GM19238 (cell line): ENCODE results near the gene GRK2.

Source experiments
- DNase-seq: peaks from one replicate; pipeline ENCODE4 v3.0.0; 2011; ENCODE audit warnings: low spot score; ENCODE audit not compliant: insufficient read length

GRK2 gene

GRCh38 chr11:67293090-67293489 lies 26.8 kb downstream of the GRK2 start:
- DNase-seq, result no peak

- no peak for DNase-seq
These were observed 29.6 kb downstream of the GRK2 start for GRCh38 chr11:67295846-67296245.

GRCh38 chr11:67298786-67299185 lies 32.5 kb downstream of the GRK2 start:
- DNase-seq, result no peak

- no peak for DNase-seq
These were observed 33.4 kb downstream of the GRK2 start for GRCh38 chr11:67299471-67300191.

DNA sequence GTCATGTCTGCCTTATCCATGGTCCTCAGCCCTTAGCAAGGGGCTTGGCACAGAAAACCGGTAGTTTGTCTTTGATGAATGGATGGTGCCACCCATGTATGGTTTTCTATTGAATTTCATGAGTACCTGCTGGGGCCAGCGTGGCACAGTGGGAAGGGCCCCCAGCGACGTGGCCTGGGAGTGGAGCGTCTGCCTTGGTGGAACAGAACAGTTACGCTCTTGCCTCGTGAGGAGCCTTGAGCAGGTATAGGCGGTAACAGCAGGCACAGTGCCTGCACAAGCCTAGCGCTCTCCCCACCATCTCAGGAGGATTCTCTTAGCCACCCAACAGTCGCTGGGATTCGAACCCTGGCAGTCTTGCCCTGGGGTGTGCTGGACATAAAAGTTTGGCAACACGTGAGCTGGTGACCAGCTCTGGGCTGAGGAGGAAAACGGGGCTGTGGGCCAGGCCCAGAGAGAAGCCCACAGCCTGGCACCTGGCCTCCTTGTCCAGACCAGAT lies 34.0 kb downstream of the GRK2 start:
- no peak for DNase-seq

DNA sequence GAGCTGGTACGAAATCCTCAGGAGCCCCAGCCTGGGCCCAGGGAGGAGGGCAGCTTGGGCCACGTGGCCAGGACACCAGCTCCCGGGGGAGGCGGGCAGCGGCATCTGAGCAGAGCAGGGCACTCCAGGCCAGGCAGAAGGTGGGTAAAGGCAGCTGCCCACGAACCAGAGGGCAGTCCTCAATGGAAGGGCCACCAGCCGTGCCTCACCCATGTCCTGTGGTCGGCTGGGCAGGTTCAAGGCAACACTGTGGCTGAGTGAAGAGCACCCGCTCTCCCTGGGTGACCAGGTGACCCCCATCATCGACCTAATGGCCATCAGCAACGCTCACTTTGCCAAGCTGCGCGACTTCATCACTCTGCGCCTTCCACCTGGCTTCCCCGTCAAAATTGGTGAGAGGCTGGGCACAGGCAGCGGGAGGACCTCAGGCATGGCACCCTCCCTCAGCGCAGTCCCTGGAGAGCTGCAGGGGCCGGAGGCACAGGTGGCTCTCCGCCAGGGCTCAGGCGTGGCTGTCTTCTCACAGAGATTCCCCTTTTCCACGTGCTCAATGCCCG lies 34.6 kb downstream of the GRK2 start:
- DNase-seq, result no peak

GRCh38 chr11:67301313-67301921 lies 35.1 kb downstream of the GRK2 start:
- DNase-seq, result no peak

GRCh38 chr11:67301951-67302516 lies 35.8 kb downstream of the GRK2 start:
- DNase-seq, result no peak

DNA sequence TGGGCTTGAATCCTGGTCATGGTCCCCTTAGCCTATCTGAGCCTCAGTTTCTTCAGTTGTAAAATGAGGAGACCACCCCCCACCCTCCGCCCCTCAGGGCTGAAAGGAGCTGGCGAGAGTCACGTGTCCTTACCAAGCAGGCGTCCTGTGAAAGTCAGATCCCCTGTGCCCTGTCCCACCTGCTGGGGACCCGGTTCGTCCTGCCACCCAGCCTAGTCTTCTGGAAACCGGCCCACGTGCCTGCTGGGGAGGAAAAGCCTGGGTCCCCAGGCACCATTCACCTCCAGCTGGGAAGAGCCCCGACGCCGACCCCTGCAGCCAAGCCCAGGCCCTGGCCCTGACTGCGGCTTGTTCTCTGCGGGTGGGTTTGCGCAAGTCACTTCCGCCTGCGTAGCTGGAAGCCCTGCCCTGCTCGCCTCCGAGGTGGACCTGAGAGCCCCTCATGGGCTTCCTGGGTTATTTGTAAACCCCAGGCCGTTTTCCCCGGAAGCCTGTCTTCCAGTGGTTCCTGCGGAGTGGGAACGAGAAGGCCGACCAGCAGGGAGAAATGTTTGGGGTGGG lies 36.4 kb downstream of the GRK2 start:
- no peak for DNase-seq

DNA sequence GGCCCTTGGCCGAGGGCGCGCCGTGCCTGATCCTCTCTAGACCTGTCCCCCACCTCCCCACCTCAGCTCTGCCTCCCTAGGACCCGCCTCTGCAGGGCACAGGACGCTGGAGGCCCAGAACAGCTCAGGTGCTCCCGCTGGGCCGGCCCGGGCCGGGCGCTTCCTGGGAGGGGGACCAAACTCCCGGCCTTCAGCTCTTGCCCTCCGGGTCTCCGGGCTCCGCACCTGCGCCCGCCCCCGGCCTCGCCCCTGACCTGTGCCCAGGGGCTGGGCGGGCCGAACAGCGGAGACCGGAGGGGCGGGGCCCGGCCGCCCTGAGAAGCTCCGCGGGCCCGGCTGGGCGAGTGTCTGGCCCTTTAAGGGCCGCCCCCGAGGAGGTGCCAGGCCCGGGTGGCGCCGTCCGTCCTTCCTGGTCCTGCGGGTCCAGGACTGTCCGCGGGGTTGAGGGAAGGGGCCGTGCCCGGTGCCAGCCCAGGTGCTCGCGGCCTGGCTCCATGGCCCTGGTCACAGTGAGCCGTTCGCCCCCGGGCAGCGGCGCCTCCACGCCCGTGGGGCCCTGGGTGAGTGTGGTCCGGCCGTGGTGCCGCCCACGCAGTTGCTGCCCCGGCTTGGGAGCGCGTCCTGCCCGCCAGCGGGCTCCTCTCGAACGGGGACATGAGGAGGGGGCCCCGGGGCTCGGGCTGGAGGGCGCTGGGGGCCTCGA lies 37.0 kb downstream of the GRK2 start, which contains the start of gene SSH3:
Gene SSH3 (plus strand): TSS at position 399 of the 703 bp plus-strand sequence. CDS start 96 bp downstream, at position 495.
- DNase-seq, result no peak

DNA sequence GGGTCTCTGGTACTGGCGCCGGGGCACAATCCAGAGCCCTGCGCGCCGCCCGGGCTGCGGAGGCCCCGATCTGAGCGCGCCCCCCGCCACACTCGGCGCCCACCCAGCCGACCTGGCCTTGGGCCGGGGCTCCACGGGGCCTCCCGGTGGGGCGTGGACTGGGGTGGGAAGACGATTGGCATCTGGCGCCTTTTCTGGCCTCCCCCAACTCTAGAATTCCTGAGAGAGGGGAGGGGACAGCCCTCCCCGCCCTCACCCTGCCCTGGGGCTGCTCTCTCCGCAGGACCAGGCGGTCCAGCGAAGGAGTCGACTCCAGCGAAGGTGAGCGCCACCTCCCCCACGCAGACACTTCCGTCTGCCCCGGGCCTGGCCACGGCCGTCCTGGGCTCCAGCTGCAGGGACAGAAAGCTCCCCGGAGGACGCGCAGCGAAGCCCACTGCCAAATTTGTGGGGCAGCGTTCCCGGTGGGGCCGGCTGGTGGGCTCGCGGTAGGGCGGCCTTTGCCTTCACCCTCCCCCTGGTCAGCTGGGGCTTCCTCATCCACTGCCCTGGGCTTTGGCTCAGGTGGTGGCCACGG lies 37.6 kb downstream of the GRK2 start:
- DNase-seq, result no peak

DNA sequence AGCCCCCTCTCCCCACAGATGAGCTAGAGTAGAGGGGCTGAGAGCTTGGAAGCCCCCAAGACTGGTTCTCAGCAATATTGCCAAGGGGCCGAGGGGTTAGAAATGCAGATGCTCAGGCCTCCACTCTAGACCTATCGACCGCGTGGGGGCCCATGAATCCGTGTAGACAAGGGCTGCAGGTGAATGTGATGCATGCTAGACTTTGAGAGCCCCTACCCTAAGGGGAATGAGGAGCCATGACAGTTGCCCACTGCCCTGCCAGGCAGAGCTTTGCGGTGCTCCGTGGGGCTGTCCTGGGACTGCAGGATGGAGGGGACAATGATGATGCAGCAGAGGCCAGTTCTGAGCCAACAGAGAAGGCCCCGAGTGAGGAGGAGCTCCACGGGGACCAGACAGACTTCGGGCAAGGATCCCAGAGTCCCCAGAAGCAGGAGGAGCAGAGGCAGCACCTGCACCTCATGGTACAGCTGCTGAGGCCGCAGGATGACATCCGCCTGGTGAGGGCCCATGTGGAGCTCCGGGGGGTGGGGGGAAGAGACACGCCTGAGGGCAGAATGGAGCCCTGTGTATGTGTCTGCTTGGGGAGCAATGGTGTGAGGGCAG lies 38.3 kb downstream of the GRK2 start:
- DNase-seq, result no peak

DNA sequence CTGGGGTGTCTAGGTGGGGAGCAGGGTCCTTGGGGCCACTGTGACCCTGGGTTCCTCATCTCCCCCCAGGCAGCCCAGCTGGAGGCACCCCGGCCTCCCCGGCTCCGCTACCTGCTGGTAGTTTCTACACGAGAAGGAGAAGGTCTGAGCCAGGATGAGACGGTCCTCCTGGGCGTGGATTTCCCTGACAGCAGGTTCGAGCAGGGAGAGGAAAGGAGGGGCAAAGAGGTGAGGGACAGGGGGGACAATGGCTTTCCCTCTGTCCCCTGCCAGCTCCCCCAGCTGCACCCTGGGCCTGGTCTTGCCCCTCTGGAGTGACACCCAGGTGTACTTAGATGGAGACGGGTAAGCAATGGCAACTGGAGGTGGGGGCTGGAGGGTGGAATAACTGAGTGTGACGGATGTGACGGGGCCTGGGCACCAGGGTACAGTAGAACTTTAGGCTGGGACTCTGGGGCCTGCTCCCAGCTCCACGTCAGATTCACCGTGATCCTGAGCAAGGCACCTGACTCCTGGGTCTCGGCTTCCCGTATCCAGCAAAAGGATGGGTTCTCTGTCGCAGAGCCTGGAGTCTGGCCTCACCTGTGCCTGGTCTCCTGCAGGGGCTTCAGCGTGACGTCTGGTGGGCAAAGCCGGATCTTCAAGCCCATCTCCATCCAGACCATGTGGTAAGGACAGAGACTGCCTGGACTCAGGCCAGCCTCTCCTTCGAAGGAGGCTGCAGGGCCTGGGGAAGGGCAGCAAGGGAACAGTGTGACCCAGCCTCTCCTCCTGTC lies 40.7 kb downstream of the GRK2 start:
- no peak for DNase-seq

DNA sequence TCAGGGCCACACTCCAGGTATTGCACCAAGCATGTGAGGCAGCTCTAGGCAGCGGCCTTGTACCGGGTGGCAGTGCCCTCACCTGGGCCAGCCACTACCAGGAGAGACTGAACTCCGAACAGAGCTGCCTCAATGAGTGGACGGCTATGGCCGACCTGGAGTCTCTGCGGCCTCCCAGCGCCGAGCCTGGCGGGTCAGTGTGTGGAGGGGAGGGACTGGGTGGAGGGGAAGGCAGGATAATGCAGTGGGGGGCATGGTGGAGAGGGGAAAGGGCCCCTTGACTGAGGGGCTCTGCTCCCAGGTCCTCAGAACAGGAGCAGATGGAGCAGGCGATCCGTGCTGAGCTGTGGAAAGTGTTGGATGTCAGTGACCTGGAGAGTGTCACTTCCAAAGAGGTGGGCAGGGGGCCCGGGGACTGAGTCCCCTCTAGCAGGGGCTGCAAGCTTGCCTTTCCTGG lies 41.3 kb downstream of the GRK2 start:
- DNase-seq, result no peak

GRCh38 chr11:67308031-67308866 lies 42.0 kb downstream of the GRK2 start:
- DNase-seq, result no peak

GRCh38 chr11:67309166-67309565 lies 42.9 kb downstream of the GRK2 start:
- no peak for DNase-seq

DNA sequence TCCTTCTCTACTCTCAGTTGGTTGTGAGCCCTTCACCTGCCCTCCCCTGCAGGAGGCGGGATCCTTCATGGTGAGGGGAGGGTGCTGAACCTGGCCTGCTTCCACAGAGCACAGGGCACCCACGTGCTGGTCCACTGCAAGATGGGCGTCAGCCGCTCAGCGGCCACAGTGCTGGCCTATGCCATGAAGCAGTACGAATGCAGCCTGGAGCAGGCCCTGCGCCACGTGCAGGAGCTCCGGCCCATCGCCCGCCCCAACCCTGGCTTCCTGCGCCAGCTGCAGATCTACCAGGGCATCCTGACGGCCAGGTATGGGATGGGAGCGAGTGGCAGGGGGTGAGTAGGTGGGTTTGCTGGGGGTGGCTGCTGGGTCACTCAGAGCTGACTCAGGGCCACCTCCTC lies 43.4 kb downstream of the GRK2 start:
- DNase-seq, result no peak

- DNase-seq, result no peak
These were observed 44.2 kb downstream of the GRK2 start for GRCh38 chr11:67310246-67311050.
